ENCODE results near the gene ALKAL2. TPM values are rescaled to one million over a fixed set of nuclear protein-coding genes. Genes with fewer than 3 reads are reported as not detected.

Gene ALKAL2
- total RNA-seq, 1 donor: not detected

DNA sequence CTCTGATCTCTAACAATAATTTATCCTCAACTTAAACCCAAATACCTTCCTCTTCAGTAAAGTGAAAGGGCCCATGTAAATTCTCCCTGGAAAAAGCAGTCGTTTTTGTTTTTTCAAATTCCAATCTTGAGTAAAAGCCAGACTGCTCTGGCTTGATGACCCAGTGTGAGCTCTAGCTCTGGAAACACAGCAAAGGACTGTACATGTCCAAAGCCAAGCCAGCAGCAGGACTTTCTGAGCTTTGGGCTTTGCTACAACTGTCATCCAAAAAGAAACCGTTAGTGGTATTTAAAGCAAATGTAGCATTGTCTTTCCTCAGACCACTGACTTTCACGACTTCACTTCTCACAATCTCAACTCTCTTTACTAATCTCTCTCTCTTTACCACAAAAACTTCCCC is 49.5 kb downstream of the ALKAL2 start:
- Histone ChIP-seq H3K9me3 (ENCODE audit: low read depth, low read length) (no peaks in the 10 kb centered on the region), H3K27me3 (ENCODE audit: insufficient read depth, low read length) (no peaks in the 10 kb centered on the region), H3K36me3 (ENCODE audit: insufficient read depth, low read length) (peaks cover 15% of the 10 kb centered on the region), H3K4me2 (ENCODE audit: insufficient read depth, low read length) (no peak overlapping the region), H2AFZ (ENCODE audit: low read length) (no peak overlapping the region), H3K79me2 (ENCODE audit: insufficient read depth, low read length) (no peaks in the 10 kb centered on the region), H4K20me1 (ENCODE audit: insufficient read depth, low read length) (no peaks in the 10 kb centered on the region), H3K27ac (ENCODE audit: low read depth, low read length) (no peak overlapping the region), H3K4me3 (ENCODE audit: insufficient read depth, low read length) (no peak overlapping the region), H3K4me1 (ENCODE audit: insufficient read depth, low read length) (no peaks in the 10 kb centered on the region)
- no peak for DNase-seq (ENCODE audit: insufficient read length, low spot score, missing footprints)
- TF ChIP-seq, protein P1, sequence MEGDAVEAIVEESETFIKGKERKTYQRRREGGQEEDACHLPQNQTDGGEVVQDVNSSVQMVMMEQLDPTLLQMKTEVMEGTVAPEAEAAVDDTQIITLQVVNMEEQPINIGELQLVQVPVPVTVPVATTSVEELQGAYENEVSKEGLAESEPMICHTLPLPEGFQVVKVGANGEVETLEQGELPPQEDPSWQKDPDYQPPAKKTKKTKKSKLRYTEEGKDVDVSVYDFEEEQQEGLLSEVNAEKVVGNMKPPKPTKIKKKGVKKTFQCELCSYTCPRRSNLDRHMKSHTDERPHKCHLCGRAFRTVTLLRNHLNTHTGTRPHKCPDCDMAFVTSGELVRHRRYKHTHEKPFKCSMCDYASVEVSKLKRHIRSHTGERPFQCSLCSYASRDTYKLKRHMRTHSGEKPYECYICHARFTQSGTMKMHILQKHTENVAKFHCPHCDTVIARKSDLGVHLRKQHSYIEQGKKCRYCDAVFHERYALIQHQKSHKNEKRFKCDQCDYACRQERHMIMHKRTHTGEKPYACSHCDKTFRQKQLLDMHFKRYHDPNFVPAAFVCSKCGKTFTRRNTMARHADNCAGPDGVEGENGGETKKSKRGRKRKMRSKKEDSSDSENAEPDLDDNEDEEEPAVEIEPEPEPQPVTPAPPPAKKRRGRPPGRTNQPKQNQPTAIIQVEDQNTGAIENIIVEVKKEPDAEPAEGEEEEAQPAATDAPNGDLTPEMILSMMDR (IDR thresholded peaks at IDR 0.05; ENCODE audit: extremely low read depth, low read depth, low read length): no peak

DNA sequence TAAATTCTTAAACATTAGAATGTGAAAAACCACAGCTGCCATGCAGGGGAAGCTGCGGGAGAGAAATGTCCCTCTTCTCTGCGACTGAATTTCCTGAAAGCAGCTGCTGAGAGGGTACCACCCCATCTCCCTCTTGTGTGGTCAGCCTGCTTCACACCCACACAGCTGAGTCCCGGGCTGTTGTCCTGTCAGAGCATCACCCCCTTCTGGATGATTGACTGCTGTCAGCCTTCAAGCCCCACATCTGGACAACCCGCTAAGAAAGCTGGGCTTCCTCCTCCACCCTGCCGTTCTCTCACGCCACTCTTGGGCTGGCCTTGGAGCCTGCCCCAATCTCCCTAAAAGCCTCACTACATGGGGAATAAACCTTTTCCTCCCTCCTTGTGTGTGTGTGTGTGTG is 50.0 kb downstream of the ALKAL2 start:
- peaks cover 17% of the 10 kb centered on the region for H3K36me3 ChIP-seq (ENCODE audit: insufficient read depth, low read length)
- no peak for DNase-seq (ENCODE audit: insufficient read length, low spot score, missing footprints)
- H4K20me1 ChIP-seq (ENCODE audit: insufficient read depth, low read length): no peaks in the 10 kb centered on the region
- no peaks in the 10 kb centered on the region for H3K4me1 ChIP-seq (ENCODE audit: insufficient read depth, low read length)
- TF ChIP-seq, protein P1 (IDR thresholded peaks at IDR 0.05; ENCODE audit: extremely low read depth, low read depth, low read length): no peak
- H3K27ac ChIP-seq (ENCODE audit: low read depth, low read length): no peak overlapping the region
- H2AFZ ChIP-seq (ENCODE audit: low read length): no peak overlapping the region
- H3K79me2 ChIP-seq (ENCODE audit: insufficient read depth, low read length): no peaks in the 10 kb centered on the region
- H3K4me3 ChIP-seq (ENCODE audit: insufficient read depth, low read length): no peak overlapping the region
- H3K9me3 ChIP-seq (ENCODE audit: low read depth, low read length): no peaks in the 10 kb centered on the region
- no peaks in the 10 kb centered on the region for H3K27me3 ChIP-seq (ENCODE audit: insufficient read depth, low read length)
- H3K4me2 ChIP-seq (ENCODE audit: insufficient read depth, low read length): no peak overlapping the region

DNA sequence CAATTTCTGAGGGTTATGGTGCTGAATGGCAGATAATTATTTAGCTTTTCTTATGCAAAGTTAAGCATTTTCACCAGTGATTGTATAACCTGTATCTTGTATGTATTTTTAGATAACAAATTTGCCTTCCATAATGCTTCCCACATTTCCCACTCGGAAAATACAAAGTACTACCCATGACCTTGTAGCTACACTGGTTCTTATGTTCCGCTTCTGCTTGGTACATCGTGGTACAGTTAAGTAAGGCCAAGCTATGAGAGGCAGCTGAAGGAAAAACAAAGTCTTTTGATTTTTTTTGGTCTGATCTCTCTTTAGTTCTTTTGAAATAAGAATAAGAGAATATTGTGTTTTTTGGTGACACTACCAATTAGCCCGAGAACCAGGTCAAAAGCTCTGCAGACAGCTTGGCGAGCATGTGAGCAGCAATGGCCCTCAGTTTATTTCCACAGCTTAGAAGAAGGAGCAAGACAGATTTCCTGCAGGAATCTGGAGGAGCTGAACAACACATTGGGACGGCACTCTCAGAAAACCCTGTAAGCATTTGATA is 50.8 kb downstream of the ALKAL2 start:
- no peaks in the 10 kb centered on the region for H4K20me1 ChIP-seq (ENCODE audit: insufficient read depth, low read length)
- H3K36me3 ChIP-seq (ENCODE audit: insufficient read depth, low read length): peaks cover 10% of the 10 kb centered on the region
- H3K4me3 ChIP-seq (ENCODE audit: insufficient read depth, low read length): no peak overlapping the region
- H3K27ac ChIP-seq (ENCODE audit: low read depth, low read length): no peak overlapping the region
- no peak overlapping the region for H2AFZ ChIP-seq (ENCODE audit: low read length)
- no peak overlapping the region for H3K4me2 ChIP-seq (ENCODE audit: insufficient read depth, low read length)
- no peaks in the 10 kb centered on the region for H3K4me1 ChIP-seq (ENCODE audit: insufficient read depth, low read length)
- no peaks in the 10 kb centered on the region for H3K27me3 ChIP-seq (ENCODE audit: insufficient read depth, low read length)
- TF ChIP-seq, protein P1 (IDR thresholded peaks at IDR 0.05; ENCODE audit: extremely low read depth, low read depth, low read length): no peak
- DNase-seq (ENCODE audit: insufficient read length, low spot score, missing footprints): no peak
- H3K79me2 ChIP-seq (ENCODE audit: insufficient read depth, low read length): no peaks in the 10 kb centered on the region
- H3K9me3 ChIP-seq (ENCODE audit: low read depth, low read length): no peaks in the 10 kb centered on the region

DNA sequence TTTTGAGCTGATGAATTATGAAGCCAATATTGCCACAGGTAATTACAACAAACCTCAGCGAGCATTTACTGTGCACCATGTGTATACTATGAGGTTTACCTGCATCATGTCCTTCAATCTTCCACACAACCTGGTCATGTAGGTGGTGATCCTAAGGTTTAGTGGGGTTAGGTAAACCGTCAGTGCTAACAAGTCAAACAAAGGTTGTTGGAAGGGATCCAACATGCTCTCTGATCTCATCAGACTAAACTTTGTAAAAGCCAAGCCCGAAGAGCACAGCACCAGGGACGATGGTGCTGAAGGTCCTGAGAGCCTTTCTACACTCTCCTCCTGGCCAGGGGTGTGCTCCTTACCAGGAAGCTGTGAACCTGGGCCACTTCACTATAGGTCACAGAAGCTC is 53.5 kb downstream of the ALKAL2 start:
- Histone ChIP-seq H3K4me3 (ENCODE audit: insufficient read depth, low read length) (no peak overlapping the region), H3K36me3 (ENCODE audit: insufficient read depth, low read length) (peaks cover 17% of the 10 kb centered on the region), H3K79me2 (ENCODE audit: insufficient read depth, low read length) (no peaks in the 10 kb centered on the region), H3K4me2 (ENCODE audit: insufficient read depth, low read length) (no peak overlapping the region), H3K27me3 (ENCODE audit: insufficient read depth, low read length) (no peaks in the 10 kb centered on the region), H3K27ac (ENCODE audit: low read depth, low read length) (no peak overlapping the region), H4K20me1 (ENCODE audit: insufficient read depth, low read length) (no peaks in the 10 kb centered on the region), H2AFZ (ENCODE audit: low read length) (no peak overlapping the region), H3K9me3 (ENCODE audit: low read depth, low read length) (no peaks in the 10 kb centered on the region), H3K4me1 (ENCODE audit: insufficient read depth, low read length) (no peaks in the 10 kb centered on the region)
- TF ChIP-seq, protein P1 (IDR thresholded peaks at IDR 0.05; ENCODE audit: extremely low read depth, low read depth, low read length): no peak
- DNase-seq (ENCODE audit: insufficient read length, low spot score, missing footprints): no peak

Measured in osteoblast (primary cell).